ENCODE results near the gene MILR1. TPM values are rescaled to one million over a fixed set of nuclear protein-coding genes. Genes with fewer than 3 reads are reported as not detected.
A peak's percentile ranks its signal among the peaks of the same experiment; 100 is the strongest.

MILR1 gene, protein sequence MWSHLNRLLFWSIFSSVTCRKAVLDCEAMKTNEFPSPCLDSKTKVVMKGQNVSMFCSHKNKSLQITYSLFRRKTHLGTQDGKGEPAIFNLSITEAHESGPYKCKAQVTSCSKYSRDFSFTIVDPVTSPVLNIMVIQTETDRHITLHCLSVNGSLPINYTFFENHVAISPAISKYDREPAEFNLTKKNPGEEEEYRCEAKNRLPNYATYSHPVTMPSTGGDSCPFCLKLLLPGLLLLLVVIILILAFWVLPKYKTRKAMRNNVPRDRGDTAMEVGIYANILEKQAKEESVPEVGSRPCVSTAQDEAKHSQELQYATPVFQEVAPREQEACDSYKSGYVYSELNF
- under 1 TPM in 1 of 2 experiments, not detected in 1; 0.82 TPM for total RNA-seq

DNA sequence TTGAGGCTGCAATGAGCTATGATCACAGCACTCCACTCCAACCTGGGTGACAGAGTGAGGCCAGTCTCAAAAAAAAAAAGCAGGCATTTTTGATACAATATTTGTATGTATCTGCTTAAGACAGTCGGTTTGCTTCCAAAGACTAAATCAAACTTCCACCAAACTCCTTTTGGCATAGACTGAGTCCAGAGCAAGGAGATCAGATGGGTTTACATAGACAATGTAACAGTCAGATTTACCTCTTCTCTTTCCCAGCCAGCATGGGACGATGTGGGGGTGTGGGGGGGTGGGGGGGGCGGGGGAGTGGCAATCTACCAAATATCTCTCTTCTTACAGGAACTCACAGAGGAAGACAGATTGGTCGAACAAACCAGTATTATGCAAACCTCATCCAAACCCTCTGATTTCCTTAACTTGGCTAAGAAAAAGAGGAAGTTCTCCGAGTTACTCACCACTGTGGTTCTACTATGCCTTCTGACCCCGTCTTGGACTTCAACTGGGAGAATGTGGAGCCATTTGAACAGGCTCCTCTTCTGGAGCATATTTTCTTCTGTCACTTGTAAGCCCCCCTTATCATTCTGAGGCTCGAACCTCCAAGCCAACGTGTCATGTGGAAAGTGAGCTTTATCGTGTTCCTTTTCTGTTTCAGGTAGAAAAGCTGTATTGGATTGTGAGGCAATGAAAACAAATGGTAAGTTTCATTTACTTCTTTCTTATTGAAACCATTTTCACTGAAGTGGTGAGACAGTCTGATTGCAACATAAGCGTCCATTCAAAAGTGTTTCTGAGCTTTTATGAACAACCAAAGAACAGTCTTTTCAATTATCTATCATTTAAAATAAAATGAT is at the start of gene MILR1:
MILR1 (plus strand) TSS at position 451 of the 848 bp plus-strand sequence; CDS start at position 505, 54 bp downstream.
- DNase-seq = no peak
- Mint-ChIP-seq H3K27ac (no peak within 1 kb of the TSS), H3K36me3 (no peaks in the 10 kb centered on the region), H3K27me3 (no peaks in the 10 kb centered on the region), H3K4me3 (no peak within 1 kb of the TSS), H3K4me1 (peaks cover 21% of the 10 kb centered on the region), H3K9me3 (ENCODE audit: low read depth) (no peaks in the 10 kb centered on the region)
- no peak for ATAC-seq
- CTCF ChIA-PET = no interaction called here

DNA sequence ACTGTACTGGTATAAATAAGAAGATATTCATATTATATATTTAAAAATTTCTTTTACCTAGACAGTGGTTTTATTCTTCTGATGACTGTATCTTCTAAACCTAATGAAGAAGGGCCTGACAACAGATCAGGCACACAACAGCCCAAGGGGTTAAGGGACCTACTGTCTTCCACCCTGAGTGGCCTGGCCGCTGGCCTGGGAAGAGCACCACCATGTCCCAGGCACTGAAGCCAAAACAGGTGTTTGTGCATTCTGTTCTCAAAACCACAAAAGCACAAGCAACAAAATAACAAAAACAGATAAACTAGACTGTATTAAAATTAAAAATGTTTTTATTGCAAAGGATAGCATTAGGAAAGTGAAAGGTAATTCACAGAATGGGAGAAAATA is 49.2 kb upstream of the MILR1 start:
- peaks cover 57% of the 10 kb centered on the region for H3K4me1 Mint-ChIP-seq
- no peak overlapping the region for H3K27ac Mint-ChIP-seq
- CTCF ChIA-PET = interaction anchor here (0.8 kb wide), 1 partner anchor 19 kb away, joined by 4 read pairs; no protein-coding TSS in a partner anchor
- H3K36me3 Mint-ChIP-seq = peaks cover 6% of the 10 kb centered on the region
- no peak overlapping the region for H3K4me3 Mint-ChIP-seq
- ATAC-seq (no peak), DNase-seq (no peak)
- no peaks in the 10 kb centered on the region for H3K9me3 Mint-ChIP-seq (ENCODE audit: low read depth)
- no peaks in the 10 kb centered on the region for H3K27me3 Mint-ChIP-seq

DNA sequence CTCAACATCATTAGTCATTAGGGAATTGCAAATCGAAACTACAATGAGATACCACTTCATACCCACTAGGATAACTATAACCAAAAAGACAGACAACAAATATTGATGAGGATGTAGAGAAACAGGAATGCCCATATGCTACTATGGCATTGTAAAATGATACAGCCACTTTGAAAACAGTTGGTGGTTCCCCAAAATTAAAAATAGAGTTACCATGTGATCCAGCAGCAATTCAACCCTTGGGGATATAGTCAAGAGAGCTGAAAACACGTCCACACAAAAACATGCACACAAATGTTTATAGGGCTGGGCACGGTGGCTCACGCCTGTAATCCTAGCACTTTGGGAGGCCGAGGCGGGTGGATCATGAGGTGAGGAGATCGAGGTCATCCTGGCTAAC is 48.3 kb upstream of the MILR1 start:
- Mint-ChIP-seq H3K36me3 (peaks cover 6% of the 10 kb centered on the region), H3K9me3 (ENCODE audit: low read depth) (no peaks in the 10 kb centered on the region), H3K4me1 (peaks cover 54% of the 10 kb centered on the region), H3K27me3 (no peaks in the 10 kb centered on the region), H3K4me3 (no peak overlapping the region), H3K27ac (peak overlapping the region; percentile 73)
- DNase-seq = no peak
- CTCF ChIA-PET = interaction anchor here (2.3 kb wide), 1 partner anchor 19 kb away, joined by 15 read pairs; no protein-coding TSS in a partner anchor
- no peak for ATAC-seq

DNA sequence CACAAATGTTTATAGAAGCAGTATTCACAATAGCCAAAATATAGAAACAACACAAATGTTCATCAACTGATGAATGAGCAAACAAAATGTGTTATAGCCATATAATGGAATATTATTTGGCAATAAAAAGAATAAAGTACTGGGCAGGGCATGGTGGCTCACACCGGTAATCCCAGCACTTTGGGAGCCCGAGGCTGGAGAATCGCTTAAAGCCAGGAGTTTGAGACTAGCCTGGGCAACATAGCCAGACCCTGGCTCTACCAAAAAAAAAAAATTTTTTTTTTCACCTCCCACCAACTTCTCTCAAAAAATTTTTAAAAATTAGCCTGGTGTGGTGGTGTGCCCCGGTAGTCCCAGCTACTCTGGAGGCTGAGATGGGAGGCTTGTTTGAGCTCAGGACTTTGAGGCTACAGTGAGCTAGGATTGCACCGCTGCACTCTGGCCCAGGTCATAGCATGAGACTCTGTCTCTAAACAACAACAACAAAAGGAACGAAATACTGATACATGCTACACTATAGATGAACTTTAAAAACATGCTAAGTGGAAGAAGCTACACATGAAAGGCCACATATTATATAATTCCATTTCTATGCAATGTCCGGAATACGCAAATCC is 47.6 kb upstream of the MILR1 start:
- CTCF ChIA-PET = interaction anchor here (1.0 to 2.3 kb wide), 6 partner anchors 15 to 90 kb away, joined by 3 to 15 read pairs (median 4); no protein-coding TSS in a partner anchor
- Mint-ChIP-seq H3K4me1 (peaks cover 48% of the 10 kb centered on the region), H3K9me3 (ENCODE audit: low read depth) (no peaks in the 10 kb centered on the region), H3K4me3 (no peak overlapping the region), H3K27me3 (no peaks in the 10 kb centered on the region), H3K36me3 (peaks cover 4% of the 10 kb centered on the region), H3K27ac (peak overlapping the region; percentile 75)
- DNase-seq = no peak
- ATAC-seq = no peak

DNA sequence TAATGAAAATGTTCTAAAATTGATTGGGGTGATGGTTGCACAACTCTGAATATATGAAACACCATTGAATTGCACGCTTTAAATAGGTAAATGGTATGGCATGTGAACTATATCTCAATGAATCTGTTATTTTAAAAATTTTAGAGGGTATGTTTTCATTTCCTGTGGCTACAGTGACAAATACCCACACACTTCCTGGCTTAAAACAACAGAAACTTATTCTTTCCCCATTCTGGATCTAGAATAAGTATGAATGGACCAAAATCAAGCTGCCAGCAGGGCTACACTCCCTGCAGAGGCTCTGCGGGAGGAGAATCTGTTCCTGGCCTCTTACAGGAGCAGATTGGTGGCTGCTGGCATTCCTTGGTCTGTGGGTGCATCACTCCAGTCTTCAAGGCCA is 47.0 kb upstream of the MILR1 start:
- peak overlapping the region; percentile 75 for H3K27ac Mint-ChIP-seq
- CTCF ChIA-PET = interaction anchor here (1.0 to 2.3 kb wide), 6 partner anchors 15 to 89 kb away, joined by 3 to 15 read pairs (median 4); no protein-coding TSS in a partner anchor
- peaks cover 2% of the 10 kb centered on the region for H3K36me3 Mint-ChIP-seq
- no peaks in the 10 kb centered on the region for H3K9me3 Mint-ChIP-seq (ENCODE audit: low read depth)
- DNase-seq = no peak
- no peak overlapping the region for H3K4me3 Mint-ChIP-seq
- peak; percentile 8 for ATAC-seq
- H3K27me3 Mint-ChIP-seq = no peaks in the 10 kb centered on the region
- H3K4me1 Mint-ChIP-seq = peaks cover 46% of the 10 kb centered on the region

DNA sequence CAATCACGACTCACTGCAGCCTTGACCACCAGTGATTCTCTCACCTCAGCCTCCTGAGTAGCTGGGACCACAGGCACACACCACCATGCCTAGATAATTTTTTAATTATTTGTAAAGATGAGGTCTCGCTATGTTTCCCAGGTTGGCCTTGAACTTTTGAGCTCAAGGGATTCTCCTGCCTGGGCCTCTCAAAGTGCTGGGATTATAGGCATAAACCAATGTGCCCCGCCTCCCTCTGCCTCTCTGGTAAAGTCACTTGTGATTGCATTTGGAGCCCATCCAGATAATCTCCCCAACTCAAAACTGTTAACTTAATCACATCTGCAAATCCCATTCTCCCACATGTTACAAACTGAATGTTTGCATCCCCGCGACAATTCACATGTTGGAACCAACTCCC is 46.4 kb upstream of the MILR1 start:
- H3K36me3 Mint-ChIP-seq = peaks cover 2% of the 10 kb centered on the region
- H3K4me1 Mint-ChIP-seq = peaks cover 46% of the 10 kb centered on the region
- H3K27me3 Mint-ChIP-seq = no peaks in the 10 kb centered on the region

DNA sequence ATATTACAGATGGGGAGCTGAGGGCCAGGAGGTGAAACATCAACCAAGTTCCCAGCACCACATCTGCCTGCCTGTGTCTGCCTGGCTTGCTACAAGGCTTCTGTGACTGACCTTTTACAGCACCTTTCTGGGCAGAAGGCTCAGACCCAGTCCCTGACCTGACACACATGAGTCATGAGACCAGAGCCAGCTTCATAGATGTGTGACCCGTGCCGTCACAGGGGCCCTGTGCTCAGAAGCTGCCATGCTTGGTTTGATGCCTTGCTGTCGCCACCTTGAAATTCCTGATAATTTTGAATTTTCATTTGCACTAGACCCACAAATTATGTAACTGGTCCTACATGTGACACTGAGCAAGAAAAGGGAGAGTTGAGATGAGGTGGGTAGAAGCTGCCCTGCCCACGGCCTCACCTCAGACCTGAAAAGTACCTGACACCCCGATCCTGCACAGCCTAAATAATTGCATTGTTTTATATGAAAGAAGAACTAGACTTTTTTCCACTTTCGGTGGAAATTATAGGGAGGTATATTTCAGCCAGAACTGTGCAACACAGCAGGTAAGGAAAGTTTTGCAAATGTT is 44.9 kb upstream of the MILR1 start:
- no peaks in the 10 kb centered on the region for H3K27me3 Mint-ChIP-seq
- no peak for ATAC-seq
- peaks cover 34% of the 10 kb centered on the region for H3K4me1 Mint-ChIP-seq
- DNase-seq = no peak
- H3K36me3 Mint-ChIP-seq = peaks cover 2% of the 10 kb centered on the region
- H3K4me3 Mint-ChIP-seq = no peak overlapping the region
- H3K27ac Mint-ChIP-seq = no peak overlapping the region
- no peaks in the 10 kb centered on the region for H3K9me3 Mint-ChIP-seq (ENCODE audit: low read depth)
- CTCF ChIA-PET = interaction anchor here (1.0 to 1.2 kb wide), 3 partner anchors 8 to 87 kb away, joined by 3 read pairs; no protein-coding TSS in a partner anchor

More for the DNA sequence above, 46.4 kb upstream of the MILR1 start:
- DNase-seq (no peak), ATAC-seq (no peak)
- CTCF ChIA-PET = interaction anchor here (1.2 to 2.3 kb wide), 5 partner anchors 14 to 83 kb away, joined by 3 to 15 read pairs (median 4); no protein-coding TSS in a partner anchor
- H3K4me3 Mint-ChIP-seq = no peak overlapping the region
- H3K27ac Mint-ChIP-seq = no peak overlapping the region
- H3K9me3 Mint-ChIP-seq (ENCODE audit: low read depth) = no peaks in the 10 kb centered on the region

DNA sequence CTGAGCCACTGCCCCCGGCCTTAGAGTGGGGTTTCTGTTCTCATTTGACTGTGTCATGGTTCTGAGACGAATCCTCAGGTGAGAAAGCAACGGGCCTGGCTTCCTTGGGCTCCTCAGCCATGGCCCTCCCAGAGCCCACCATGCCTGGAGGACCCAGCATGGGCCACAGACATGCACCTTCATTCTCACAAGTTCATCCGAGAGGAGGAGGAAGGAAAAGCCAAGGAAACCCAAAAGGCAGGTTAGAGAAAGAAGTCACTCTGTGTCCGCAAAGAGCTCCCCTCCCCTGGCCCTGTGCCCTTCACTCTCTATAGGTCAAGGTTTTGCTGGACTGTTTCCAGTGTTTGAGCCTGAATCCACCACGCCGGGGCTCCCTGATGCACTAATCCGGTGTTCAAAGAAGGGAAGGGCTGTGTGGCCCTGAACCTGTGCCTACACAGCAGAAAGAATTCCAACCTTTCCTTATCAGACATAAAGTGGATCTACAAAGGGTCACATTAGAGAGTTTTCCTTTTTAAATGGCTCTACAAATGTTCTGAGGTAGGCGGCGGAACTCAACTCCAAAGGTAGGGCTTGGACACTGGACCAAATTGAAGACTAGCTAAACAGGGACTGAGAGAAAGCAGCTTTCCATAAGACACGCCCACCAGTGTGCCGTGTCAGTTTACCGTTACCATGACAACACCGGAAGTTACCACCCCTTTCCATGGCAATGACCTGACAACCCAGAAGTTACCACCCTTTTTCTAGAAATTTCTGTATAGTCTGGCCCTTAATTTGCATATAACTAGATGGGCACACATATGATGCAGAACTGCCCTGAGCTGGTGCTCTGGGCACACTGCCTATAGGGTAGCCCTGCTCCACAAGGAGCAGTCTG is 42.4 kb upstream of the MILR1 start:
- H3K36me3 Mint-ChIP-seq = peaks cover 2% of the 10 kb centered on the region
- ATAC-seq (no peak), DNase-seq (no peak)
- CTCF ChIA-PET = interaction anchor here (1.0 to 1.4 kb wide), 3 partner anchors 10 to 28 kb away, joined by 3 to 6 read pairs (median 3); no protein-coding TSS in a partner anchor
- H3K27ac Mint-ChIP-seq = no peak overlapping the region
- H3K4me1 Mint-ChIP-seq = peaks cover 14% of the 10 kb centered on the region
- no peak overlapping the region for H3K4me3 Mint-ChIP-seq
- no peaks in the 10 kb centered on the region for H3K9me3 Mint-ChIP-seq (ENCODE audit: low read depth)
- H3K27me3 Mint-ChIP-seq = no peaks in the 10 kb centered on the region

DNA sequence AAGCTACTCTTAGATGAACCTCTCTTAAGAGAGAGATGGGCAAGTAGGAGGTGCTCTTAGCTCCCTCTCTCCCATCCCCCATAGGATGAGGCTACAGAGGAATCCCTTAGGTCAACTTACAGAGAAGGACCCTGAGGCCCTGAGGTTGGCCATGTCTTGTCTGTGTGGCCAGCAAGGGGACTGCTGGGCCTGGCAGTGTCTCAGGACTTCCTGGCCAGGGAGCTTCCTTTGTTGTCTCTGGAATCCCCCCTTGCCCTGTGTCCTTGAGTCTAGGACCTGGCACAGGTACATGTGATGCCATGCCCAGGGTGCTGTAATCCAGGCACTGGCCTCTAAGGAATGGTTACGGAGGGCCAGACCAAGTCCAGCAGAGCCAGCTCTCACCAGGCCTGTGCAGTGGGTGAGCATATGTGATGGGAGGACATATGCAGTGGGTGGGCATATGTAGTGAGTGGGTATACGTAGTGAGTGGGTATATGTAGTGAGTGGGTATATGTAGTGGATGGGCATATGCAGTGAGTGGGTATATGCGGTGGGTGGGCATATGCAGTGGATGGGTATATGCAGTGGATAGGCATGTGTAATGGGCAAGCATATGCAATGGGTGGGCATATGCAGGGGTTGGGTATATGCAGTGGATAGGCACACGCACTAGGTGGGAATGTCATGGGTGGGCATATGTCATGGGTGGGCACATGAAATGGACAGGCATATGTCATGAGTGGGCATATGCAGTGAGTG is 38.0 kb upstream of the MILR1 start:
- DNase-seq (no peak), ATAC-seq (no peak)
- Mint-ChIP-seq H3K27me3 (no peaks in the 10 kb centered on the region), H3K36me3 (no peaks in the 10 kb centered on the region), H3K9me3 (ENCODE audit: low read depth) (no peaks in the 10 kb centered on the region), H3K4me3 (no peak overlapping the region), H3K4me1 (peaks cover 6% of the 10 kb centered on the region), H3K27ac (no peak overlapping the region)
- CTCF ChIA-PET = interaction anchor here (4.2 kb wide), 1 partner anchor 8 kb away, joined by 31 read pairs; no protein-coding TSS in a partner anchor

DNA sequence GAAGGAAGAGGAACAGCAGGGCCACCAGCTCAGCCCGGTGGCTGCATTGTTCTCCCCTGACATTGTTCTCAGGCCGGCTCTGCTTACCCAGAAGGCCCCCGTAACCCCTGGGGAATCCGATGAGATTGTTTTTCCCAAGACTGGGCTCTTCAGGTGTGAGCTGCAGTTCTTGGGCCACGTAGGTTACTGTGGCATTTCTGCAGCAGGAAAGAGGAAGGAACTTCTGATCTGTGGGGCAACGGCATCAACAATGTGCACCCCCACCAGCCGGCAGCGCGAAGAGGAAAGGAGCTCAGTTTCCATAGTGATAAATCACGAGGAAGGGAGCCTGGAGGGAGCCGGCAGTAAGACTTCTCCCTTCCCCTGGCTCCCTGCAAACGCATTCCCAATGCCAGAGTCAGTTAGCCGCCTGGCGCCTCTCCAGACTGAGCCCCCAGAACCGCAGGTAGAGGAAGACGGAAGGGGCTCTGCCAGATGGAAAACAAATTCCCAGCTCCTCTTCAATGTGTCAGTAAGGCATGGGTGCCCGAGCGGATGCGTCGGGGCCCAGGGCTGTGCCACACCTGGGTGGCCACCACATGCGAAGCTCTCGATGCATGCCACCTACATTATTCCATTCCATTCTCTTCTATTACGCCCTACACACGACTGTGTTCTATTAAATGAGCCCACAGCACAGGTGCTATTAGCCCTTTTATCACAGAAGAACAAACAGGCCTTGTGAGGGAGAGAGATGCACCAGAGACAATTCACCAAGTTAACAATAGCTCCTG is 36.7 kb upstream of the MILR1 start:
- Mint-ChIP-seq H3K27ac (no peak overlapping the region), H3K4me3 (no peak overlapping the region), H3K4me1 (peaks cover 6% of the 10 kb centered on the region), H3K9me3 (ENCODE audit: low read depth) (no peaks in the 10 kb centered on the region), H3K27me3 (peaks cover 2% of the 10 kb centered on the region), H3K36me3 (no peaks in the 10 kb centered on the region)
- DNase-seq = no peak
- ATAC-seq = no peak
- CTCF ChIA-PET = interaction anchor here (0.8 to 1.7 kb wide), 7 partner anchors 21 to 121 kb away, joined by 3 to 5 read pairs (median 4); no protein-coding TSS in a partner anchor

DNA sequence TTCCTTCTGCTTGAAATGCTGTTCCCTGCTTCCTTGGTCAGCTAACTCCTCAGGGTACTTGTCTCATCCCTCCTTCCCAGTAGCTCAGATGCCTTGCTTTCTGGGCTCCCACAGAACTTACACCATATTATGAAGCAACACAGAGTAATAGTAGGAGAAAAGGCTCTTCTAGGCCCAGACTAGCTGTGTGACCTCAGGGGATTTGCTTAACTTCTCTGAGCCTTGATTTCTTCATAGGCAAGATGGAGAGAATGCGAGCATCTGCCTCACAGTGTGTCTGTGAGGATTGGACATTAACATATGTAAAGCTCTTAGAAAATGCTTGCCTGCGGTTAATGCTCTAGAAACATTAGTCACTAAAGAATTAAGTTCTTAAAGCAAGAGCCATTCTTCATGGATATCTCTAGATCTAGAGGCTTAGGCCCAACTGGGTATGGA is 36.0 kb upstream of the MILR1 start:
- Mint-ChIP-seq H3K27ac (no peak overlapping the region), H3K9me3 (ENCODE audit: low read depth) (no peaks in the 10 kb centered on the region), H3K36me3 (no peaks in the 10 kb centered on the region), H3K27me3 (peaks cover 2% of the 10 kb centered on the region), H3K4me1 (peaks cover 6% of the 10 kb centered on the region), H3K4me3 (no peak overlapping the region)
- ATAC-seq (no peak), DNase-seq (no peak)
- CTCF ChIA-PET = interaction anchor here (0.9 to 1.7 kb wide), 6 partner anchors 21 to 121 kb away, joined by 3 to 5 read pairs (median 4); no protein-coding TSS in a partner anchor
